Activated CD8-positive, alpha-beta memory T cell treated with anti-CD3 and anti-CD28 coated beads, Interleukin-2, amount 10 ng/mL, durations not matched to agents 7 days and 5 days (primary cell): ENCODE measurements around the gene MYO18A. TPM values are rescaled to one million over a fixed set of nuclear protein-coding genes. Genes with fewer than 3 reads are reported as not detected.
"Not testable (repeated sequence)": the region's sequence is repeated elsewhere in the genome, so short reads cannot be mapped to it uniquely, and the experiment has no call there.

Experiments used
- ATAC-seq: fragments of 150-1000 bp; cut with Tn5 transposase; one replicate; pipeline ENCODE4 v1.10.0; 2021; ENCODE audit warnings: moderate library complexity
- CTCF ChIA-PET: fragments of 350-600 bp; sonication (Branson Sonifier 250); formaldehyde crosslinking; loops from one replicate; lab custom pipeline; 2021; ENCODE audit warnings: antibody characterized with exemption; lab: Charles Lee
- DNase-seq: peaks from one replicate; pipeline ENCODE4 v3.0.0-alpha.2; 2020
- H3K27ac Mint-ChIP-seq: one replicate; pipeline ENCODE4 v1.8.0; 2021; ENCODE audit warnings: mild to moderate bottlenecking, mixed read lengths
- H3K27me3 Mint-ChIP-seq: one replicate; pipeline ENCODE4 v1.8.0; 2021; ENCODE audit warnings: mixed read lengths
- H3K36me3 Mint-ChIP-seq: one replicate; pipeline ENCODE4 v1.8.0; 2021; ENCODE audit warnings: mild to moderate bottlenecking, mixed read lengths
- H3K4me1 Mint-ChIP-seq: one replicate; pipeline ENCODE4 v1.8.0; 2021; ENCODE audit warnings: mixed read lengths
- H3K4me3 Mint-ChIP-seq: one replicate; pipeline ENCODE4 v1.8.0; 2021; ENCODE audit warnings: mild to moderate bottlenecking, moderate library complexity, mixed read lengths
- H3K9me3 Mint-ChIP-seq: one replicate; pipeline ENCODE4 v1.8.0; 2022; ENCODE audit warnings: low read depth, mixed read lengths
- total RNA-seq, 2 experiments: library from RNA; stranded (reverse); gene quantifications; one replicate each; pipeline ENCODE4 v1.2.3, GENCODE V29; 2021

Gene MYO18A
- total RNA-seq, 2 experiments from 2014 or later: 67.7 to 85.8 TPM

GRCh38 chr17:29169806-29170591 lies 10.2 kb downstream of the MYO18A start:
- DNase-seq: no peak
- Mint-ChIP-seq H3K4me1 (no peaks in the 10 kb centered on the region), H3K36me3 (peaks cover 2% of the 10 kb centered on the region), H3K4me3 (no peak overlapping the region), H3K27me3 (no peaks in the 10 kb centered on the region), H3K27ac (no peak overlapping the region), H3K9me3 (no peaks in the 10 kb centered on the region)
- CTCF ChIA-PET: interaction anchor here (1.0 to 23.1 kb wide), 4 partner anchors 10 to 53 kb away, joined by 3 to 541 read pairs (median 5); partner anchors contain the start of gene MYO18A
- ATAC-seq: no peak

- not testable (repeated sequence) for H3K27ac Mint-ChIP-seq, H3K9me3 Mint-ChIP-seq, H3K4me1 Mint-ChIP-seq, H3K36me3 Mint-ChIP-seq, ATAC-seq, H3K4me3 Mint-ChIP-seq, H3K27me3 Mint-ChIP-seq, DNase-seq
- CTCF ChIA-PET: interaction anchor here (0.6 to 23.1 kb wide), 4 partner anchors 9 to 52 kb away, joined by 3 to 541 read pairs (median 4); no protein-coding TSS in a partner anchor
Observed at GRCh38 chr17:29168759-29169126, 11.5 kb downstream of the MYO18A start.

GRCh38 chr17:29168079-29168758 lies 12.0 kb downstream of the MYO18A start:
- Mint-ChIP-seq H3K27ac (no peak overlapping the region), H3K9me3 (no peaks in the 10 kb centered on the region), H3K4me3 (no peak overlapping the region), H3K36me3 (peaks cover 2% of the 10 kb centered on the region), H3K4me1 (no peaks in the 10 kb centered on the region), H3K27me3 (no peaks in the 10 kb centered on the region)
- no peak for DNase-seq
- CTCF ChIA-PET: interaction anchor here (0.6 to 23.1 kb wide), 5 partner anchors 9 to 51 kb away, joined by 3 to 541 read pairs (median 5); partner anchors contain the start of gene MYO18A
- no peak for ATAC-seq

GRCh38 chr17:29167393-29168078 lies 12.7 kb downstream of the MYO18A start:
- H3K4me3 Mint-ChIP-seq: no peak overlapping the region
- H3K4me1 Mint-ChIP-seq: no peaks in the 10 kb centered on the region
- H3K36me3 Mint-ChIP-seq: peaks cover 2% of the 10 kb centered on the region
- H3K9me3 Mint-ChIP-seq: no peaks in the 10 kb centered on the region
- no peak for ATAC-seq
- H3K27ac Mint-ChIP-seq: no peak overlapping the region
- no peaks in the 10 kb centered on the region for H3K27me3 Mint-ChIP-seq
- CTCF ChIA-PET: interaction anchor here (1.1 to 23.1 kb wide), 4 partner anchors 10 to 51 kb away, joined by 3 to 541 read pairs (median 6); partner anchors contain the start of gene MYO18A
- no peak for DNase-seq

- no peak for ATAC-seq
Observed at GRCh38 chr17:29166507-29166887, 13.7 kb downstream of the MYO18A start.

GRCh38 chr17:29165800-29166506 lies 14.2 kb downstream of the MYO18A start:
- Mint-ChIP-seq H3K9me3 (no peaks in the 10 kb centered on the region), H3K36me3 (peaks cover 2% of the 10 kb centered on the region), H3K4me3 (no peak overlapping the region), H3K4me1 (no peaks in the 10 kb centered on the region), H3K27ac (no peak overlapping the region), H3K27me3 (no peaks in the 10 kb centered on the region)
- no peak for ATAC-seq
- CTCF ChIA-PET: interaction anchor here (0.6 to 23.1 kb wide), 4 partner anchors 12 to 349 kb away, joined by 3 to 541 read pairs (median 4); partner anchors contain the start of gene MYO18A
- DNase-seq: no peak

More at GRCh38 chr17:29166507-29166887, 13.7 kb downstream of the MYO18A start:
- no peaks in the 10 kb centered on the region for H3K27me3 Mint-ChIP-seq
- H3K9me3 Mint-ChIP-seq: no peaks in the 10 kb centered on the region
- no peak for DNase-seq
- CTCF ChIA-PET: interaction anchor here (1.0 to 23.1 kb wide), 3 partner anchors 11 to 15 kb away, joined by 3 to 541 read pairs (median 5); partner anchors contain the start of gene MYO18A
- no peak overlapping the region for H3K27ac Mint-ChIP-seq
- no peaks in the 10 kb centered on the region for H3K4me1 Mint-ChIP-seq
- peaks cover 2% of the 10 kb centered on the region for H3K36me3 Mint-ChIP-seq
- no peak overlapping the region for H3K4me3 Mint-ChIP-seq

- ATAC-seq: no peak
- H3K4me3 Mint-ChIP-seq: no peak overlapping the region
- CTCF ChIA-PET: interaction anchor here (0.6 to 23.1 kb wide), 6 partner anchors 11 to 350 kb away, joined by 3 to 541 read pairs (median 5); partner anchors contain the start of gene MYO18A
- no peak for DNase-seq
- no peaks in the 10 kb centered on the region for H3K4me1 Mint-ChIP-seq
- H3K27me3 Mint-ChIP-seq: no peaks in the 10 kb centered on the region
- no peak overlapping the region for H3K27ac Mint-ChIP-seq
- no peaks in the 10 kb centered on the region for H3K9me3 Mint-ChIP-seq
- peaks cover 2% of the 10 kb centered on the region for H3K36me3 Mint-ChIP-seq
Observed at GRCh38 chr17:29165261-29165660, 14.9 kb downstream of the MYO18A start.

- Mint-ChIP-seq H3K36me3 (peaks cover 2% of the 10 kb centered on the region), H3K27me3 (no peaks in the 10 kb centered on the region), H3K4me3 (no peak overlapping the region), H3K27ac (no peak overlapping the region), H3K9me3 (no peaks in the 10 kb centered on the region), H3K4me1 (peaks cover 15% of the 10 kb centered on the region)
- CTCF ChIA-PET: interaction anchor here (1.3 to 23.1 kb wide), 4 partner anchors 12 to 206 kb away, joined by 3 to 541 read pairs (median 8); partner anchors contain the start of gene MYO18A
- ATAC-seq (no peak), DNase-seq (no peak)
Observed at GRCh38 chr17:29163563-29163962, 16.6 kb downstream of the MYO18A start.

GRCh38 chr17:29162909-29163341 lies 17.3 kb downstream of the MYO18A start:
- CTCF ChIA-PET: interaction anchor here (1.2 to 23.1 kb wide), 6 partner anchors 11 to 207 kb away, joined by 3 to 541 read pairs (median 6); partner anchors contain the start of gene MYO18A
- peaks cover 2% of the 10 kb centered on the region for H3K36me3 Mint-ChIP-seq
- DNase-seq (no peak), ATAC-seq (no peak)
- no peak overlapping the region for H3K4me3 Mint-ChIP-seq
- H3K27me3 Mint-ChIP-seq: no peaks in the 10 kb centered on the region
- H3K27ac Mint-ChIP-seq: no peak overlapping the region
- peaks cover 19% of the 10 kb centered on the region for H3K4me1 Mint-ChIP-seq
- no peaks in the 10 kb centered on the region for H3K9me3 Mint-ChIP-seq

GRCh38 chr17:29162082-29162908 lies 17.9 kb downstream of the MYO18A start:
- H3K9me3 Mint-ChIP-seq: no peaks in the 10 kb centered on the region
- H3K4me1 Mint-ChIP-seq: peaks cover 23% of the 10 kb centered on the region
- ATAC-seq (no peak), DNase-seq (no peak)
- H3K36me3 Mint-ChIP-seq: peaks cover 2% of the 10 kb centered on the region
- no peak overlapping the region for H3K4me3 Mint-ChIP-seq
- H3K27ac Mint-ChIP-seq: no peak overlapping the region
- no peaks in the 10 kb centered on the region for H3K27me3 Mint-ChIP-seq
- CTCF ChIA-PET: interaction anchor here (1.2 to 23.1 kb wide), 5 partner anchors 10 to 208 kb away, joined by 3 to 541 read pairs (median 4); partner anchors contain the start of gene MYO18A

GRCh38 chr17:29160253-29160652 lies 19.9 kb downstream of the MYO18A start:
- no peaks in the 10 kb centered on the region for H3K36me3 Mint-ChIP-seq
- CTCF ChIA-PET: interaction anchor here (1.3 to 23.1 kb wide), 7 partner anchors 8 to 59 kb away, joined by 3 to 541 read pairs (median 9); partner anchors contain the start of gene MYO18A
- no peak for DNase-seq
- H3K27ac Mint-ChIP-seq: no peak overlapping the region
- H3K27me3 Mint-ChIP-seq: no peaks in the 10 kb centered on the region
- H3K4me1 Mint-ChIP-seq: peaks cover 32% of the 10 kb centered on the region
- no peak for ATAC-seq
- H3K9me3 Mint-ChIP-seq: no peaks in the 10 kb centered on the region
- no peak overlapping the region for H3K4me3 Mint-ChIP-seq
